GM19438 (cell line): ENCODE results near the gene CD70.
"Not testable (repeated sequence)": the region's sequence is repeated elsewhere in the genome, so short reads cannot be mapped to it uniquely, and the experiment has no call there.

Source experiments
- ATAC-seq: cut with Tn5 transposase; IDR thresholded peaks from one replicate; pipeline ENCODE4 v1.9.1; 2021; ENCODE audit warnings: low read depth; ENCODE audit not compliant: unreplicated experiment

The CD70 gene

DNA sequence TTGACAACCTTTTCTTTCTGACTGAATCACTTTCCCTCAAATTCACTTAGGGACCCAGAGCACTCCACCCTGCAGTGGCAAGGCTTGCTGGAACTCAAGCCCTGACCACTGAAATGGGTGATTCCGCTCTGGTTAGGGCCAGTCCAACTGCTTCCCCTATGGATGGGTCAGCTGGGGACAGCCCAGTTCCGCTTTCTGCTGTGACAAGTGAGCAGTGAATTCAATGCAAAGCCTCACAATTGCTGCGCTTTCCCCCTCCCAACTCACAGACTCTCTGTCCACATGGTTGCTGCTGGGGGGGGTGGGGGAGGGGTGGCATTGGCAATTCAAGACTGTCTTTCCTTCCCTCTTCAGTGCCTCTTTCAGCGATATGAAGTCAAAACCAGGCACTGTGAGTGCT is 18.7 kb downstream of the CD70 start:
- ATAC-seq, result no peak

DNA sequence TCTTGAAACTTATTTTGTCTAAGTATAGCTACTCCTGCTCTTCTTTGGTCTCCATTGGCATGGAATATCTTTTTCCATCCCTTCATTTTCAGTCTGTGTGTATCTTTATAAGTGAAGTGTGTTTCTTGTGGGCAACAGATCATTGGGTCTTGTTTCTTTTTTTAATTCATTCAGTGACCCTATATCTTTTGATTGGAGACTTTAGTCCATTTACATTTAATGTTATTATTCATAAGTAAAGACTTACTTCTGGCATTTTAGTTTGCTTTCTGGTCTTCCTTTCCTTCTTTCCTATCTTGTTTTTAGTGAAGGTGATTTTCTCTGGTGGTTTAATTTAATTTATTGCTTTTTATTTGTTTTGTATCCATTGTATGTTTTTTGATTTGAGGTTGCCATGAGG is 19.8 kb downstream of the CD70 start:
- ATAC-seq, result no peak

DNA sequence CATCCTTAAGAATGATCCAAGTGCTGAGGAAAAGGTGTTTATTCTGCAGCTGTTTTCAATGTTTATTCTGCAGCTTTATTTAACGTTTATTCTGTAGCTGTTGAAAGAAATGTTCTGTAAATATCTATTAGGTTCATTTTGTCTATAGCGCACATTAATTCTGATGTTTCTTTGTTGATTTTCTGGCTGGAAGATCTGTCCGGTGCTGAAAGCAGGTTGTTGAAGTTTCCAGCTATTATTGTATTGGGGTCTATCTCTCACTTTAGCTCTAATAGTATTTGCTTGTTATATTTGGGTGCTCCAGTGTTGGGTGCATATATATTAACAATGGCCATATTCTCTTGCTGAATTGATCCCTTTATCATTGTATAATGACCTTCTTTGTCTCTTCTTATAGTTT is 20.2 kb downstream of the CD70 start:
- ATAC-seq, result no peak

DNA sequence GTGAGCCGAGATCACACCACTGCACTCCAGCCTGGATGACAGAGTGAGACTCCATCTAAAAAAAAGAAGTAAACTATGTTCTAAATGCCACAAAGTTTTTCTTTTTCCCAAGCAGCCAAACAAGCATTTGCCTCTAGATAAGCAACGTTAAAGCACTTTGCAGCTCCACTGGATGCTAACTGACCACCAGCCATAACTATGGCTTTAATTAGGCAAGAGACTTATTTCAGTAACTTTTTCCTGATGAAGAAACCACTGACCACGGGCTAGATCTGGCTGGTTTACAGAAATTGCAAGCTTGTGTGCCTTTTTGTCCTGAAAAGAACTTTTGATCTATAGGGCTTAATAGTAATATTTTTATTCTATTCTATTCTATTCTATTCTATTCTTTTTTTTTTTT is 22.1 kb downstream of the CD70 start:
- ATAC-seq, result no peak

DNA sequence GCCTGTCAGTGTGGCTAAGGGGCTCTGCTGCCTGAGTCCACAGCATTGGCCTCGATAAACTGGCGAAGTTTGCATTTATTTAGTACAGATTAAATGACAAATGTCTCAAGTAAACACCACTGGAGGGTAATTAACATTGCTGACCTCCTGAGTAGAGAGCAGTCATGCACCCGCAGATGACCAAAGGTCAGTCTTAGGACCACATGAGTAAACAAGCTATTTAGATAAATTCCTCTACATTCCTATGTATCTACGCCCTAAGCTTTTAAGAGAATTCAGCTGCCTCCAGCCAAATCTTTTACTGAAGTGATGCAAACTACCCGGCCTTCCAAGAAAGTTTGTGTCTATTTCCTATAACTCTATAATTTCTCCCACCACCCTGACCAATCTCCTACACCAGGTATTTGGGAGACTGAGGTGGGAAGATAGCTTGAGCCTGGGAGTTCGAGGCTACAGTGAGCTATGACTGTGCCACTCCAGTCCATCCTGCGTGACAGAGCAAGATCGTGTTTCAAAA is 22.9 kb downstream of the CD70 start:
- no peak for ATAC-seq

DNA sequence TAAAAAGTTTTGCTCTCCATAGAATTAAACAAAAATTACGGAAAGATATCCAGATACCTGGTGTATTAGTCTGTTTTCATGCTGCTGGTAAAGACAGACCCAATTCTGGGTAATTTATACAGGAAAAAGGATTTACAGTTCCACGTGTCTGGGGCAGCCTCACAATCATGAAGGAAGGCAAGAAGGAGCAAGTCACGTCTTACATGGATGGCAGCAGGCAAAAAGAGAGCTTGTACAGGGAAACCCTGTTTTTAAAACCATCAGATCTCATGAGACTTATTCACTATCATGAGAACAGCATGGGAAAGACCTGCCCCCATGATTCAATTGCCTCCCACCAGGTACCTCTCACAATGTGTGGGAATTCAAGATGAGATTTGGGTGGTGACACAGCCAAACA is 24.2 kb downstream of the CD70 start:
- ATAC-seq, result not testable (repeated sequence)

DNA sequence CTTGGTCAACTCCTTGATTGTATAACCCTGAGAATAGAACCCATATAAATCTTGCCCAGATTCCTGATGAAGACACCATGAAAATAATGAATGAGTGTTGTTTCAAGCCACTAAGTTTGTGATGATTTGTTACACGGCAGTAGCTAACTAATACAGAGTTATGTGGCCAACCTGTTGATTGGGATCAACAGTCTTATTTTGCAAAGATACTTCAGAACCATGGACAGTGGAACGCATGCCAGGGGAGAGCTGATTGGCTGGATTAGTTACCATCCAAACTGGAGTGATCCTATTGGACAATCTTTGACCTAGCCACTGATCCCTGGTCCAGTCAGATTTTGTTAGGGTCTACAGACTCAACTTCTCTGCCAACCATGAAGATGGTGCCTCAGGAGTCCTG is 26.6 kb downstream of the CD70 start:
- no peak for ATAC-seq

DNA sequence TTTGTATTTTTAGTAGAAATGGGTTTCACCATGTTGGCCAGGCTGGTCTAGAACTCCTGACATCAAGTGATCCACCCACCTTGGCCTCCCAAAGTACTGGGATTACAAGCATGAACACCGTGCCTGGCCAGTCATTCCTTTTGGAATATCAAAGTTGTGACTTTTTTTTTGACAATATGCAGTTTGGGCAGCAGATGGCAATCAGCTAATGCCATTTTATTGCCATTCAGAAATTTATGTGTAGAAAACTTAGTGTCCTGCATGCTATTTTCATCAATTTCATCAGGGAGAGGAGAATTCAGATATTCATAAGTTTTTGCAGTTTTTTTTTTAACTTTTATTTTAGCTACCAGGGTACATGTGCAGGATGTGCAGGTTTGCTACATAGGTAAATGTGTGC is 28.5 kb downstream of the CD70 start:
- ATAC-seq, result not testable (repeated sequence)

DNA sequence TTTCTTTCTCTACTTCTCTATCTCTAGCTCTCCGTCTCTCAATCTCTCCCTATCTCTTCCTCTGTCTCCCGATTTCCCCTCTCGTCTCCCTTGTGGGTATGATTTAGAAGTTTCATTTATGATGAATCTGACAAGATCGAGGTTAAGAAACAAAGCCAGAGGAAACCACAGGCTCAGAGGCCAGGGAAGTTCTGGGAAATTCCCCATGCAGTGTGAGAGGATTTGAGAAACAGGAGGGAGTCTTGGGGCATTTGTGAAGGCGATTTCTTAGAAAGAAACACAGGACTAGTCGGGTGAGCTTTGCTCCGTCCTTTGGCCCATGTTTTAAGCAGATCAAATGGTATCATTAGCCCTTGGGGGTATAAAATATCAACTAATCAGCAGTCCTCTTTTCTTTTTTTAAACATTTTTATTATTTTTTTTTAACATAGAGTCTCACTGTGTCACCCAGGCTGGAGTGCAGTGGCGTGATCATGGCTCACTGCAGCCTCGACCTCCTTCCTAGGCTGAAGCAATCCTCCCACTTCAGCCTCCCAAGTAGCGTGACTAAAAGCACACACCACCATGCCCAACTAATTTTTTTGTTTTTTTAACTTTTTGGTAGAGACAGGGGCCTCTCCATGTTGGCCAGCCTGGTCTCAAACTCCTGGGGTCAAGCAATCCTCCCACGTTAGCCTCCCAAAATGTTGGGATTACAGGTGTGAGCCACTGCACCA is 34.3 kb downstream of the CD70 start:
- no peak for ATAC-seq

DNA sequence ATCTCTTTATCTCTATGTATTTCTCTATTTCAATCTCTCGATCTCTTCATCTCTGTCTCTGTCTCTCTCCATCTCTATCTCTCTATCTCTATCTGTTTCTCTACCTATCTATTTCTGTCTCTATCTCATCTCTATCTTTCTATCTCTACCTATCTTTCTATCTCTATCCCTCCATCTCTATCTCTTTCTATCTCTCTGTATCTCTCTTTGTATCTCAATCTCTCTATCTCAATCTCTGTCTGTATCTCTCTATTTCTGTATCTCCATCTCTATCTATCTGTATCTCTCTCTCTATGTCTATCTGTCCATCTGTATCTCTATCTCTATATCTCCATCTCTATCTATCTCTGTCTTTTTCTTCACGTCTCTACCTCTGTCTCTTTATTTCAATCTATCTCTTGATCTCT is 34.9 kb downstream of the CD70 start:
- no peak for ATAC-seq

DNA sequence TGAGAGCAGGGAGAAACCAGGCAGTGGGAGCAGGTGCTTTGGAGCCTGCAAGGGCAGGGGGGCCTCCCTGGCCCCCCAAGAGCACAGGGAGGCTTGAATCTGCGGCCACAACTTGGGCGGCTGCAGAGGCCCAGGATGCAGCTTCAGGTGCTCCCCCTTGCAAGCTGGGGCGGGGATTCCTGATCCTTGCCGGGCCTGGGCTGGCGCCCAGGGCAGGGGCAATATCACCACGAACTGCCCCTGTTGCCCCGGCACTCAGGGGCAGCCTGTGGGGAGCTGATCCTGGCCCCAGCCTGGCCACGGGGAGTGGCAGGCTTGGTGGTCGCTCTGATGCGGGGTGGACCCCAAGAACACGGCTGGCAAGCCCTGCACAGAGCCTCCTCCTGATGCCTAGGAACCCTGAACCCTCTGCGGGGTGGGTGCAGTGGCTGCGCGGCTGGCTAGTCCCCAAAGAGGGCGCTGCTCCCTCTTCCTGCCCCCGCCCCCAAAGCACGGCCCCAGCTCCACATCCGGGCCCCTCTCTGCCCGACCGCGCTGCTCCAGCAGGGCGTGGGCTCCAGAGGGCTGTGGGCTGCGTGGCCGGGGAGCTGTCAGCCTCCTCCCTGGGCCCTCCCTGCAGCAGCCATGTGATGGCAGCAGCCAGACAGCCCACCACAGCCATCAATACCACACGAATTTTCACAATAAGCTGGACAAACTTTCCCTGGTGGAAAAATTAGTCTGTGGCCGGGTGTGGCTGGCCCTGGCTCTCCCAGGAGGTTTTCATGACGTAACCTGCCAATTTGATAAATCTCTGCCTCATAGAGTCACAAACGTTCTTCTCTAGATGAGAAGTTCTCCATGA is 39.1 kb downstream of the CD70 start:
- no peak for ATAC-seq

DNA sequence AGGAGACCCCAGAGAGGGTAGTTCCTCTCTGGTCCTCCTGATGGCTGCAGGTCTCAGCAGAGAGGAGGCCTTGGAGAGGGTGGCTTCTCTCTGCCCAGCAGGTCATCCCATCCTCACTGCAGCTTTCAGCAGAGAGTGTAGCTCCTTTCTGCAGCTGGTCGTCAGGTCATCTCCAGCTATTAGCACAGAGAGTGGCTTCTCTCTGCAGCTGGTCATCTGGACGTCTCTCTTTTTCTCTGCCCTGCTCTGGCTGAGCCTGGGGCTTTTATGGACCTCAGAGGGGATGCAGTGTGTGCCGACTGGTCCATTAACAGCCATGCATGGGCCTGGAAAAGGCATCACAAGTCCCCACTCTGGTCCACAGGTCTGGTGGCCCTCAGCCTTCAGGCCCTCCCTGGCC is 39.9 kb downstream of the CD70 start:
- ATAC-seq, result no peak

DNA sequence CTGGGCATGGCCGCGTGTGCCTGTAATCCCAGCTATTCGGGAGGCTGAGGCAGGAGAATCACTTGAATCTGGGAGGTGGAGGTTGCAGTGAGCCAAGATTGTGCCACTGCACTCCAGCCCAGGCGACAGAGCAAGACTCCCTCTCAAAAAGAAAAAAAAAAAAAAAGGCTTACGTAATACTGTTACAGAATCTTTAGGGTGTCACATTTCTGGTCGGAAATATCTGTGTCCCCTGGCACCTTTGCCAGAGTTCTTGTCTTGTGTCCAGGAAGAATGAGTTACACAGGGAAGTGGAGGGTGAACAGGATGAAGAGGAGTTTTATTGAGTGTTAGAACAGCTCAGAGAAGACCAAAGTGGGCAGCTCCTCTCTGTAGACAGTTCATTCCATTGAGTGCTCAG is 40.3 kb downstream of the CD70 start:
- ATAC-seq, result not testable (repeated sequence)

DNA sequence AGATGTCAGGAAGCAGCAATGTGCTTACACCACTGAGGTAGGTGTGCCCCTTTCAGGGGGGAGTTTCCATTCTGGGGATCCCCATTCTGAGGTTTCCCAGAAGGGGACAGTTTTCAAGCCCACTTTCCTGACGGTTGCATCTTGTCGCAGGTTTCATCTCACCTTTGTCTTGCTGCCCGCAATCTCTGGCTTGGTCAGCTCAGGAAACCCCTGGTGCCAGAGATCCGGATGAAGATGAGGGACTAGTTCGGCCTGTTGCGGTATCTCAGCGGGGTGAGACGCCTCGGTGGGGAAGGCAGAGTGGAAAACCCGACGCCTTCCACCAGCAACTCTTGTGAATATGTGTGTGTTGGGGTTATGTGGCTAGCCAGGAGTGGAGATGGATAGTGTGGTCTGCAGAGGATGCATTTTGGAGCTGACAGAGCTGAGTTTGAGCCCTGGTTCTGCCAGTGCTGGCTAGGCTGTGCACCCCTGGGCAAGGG is 47.0 kb downstream of the CD70 start:
- ATAC-seq, result no peak

DNA sequence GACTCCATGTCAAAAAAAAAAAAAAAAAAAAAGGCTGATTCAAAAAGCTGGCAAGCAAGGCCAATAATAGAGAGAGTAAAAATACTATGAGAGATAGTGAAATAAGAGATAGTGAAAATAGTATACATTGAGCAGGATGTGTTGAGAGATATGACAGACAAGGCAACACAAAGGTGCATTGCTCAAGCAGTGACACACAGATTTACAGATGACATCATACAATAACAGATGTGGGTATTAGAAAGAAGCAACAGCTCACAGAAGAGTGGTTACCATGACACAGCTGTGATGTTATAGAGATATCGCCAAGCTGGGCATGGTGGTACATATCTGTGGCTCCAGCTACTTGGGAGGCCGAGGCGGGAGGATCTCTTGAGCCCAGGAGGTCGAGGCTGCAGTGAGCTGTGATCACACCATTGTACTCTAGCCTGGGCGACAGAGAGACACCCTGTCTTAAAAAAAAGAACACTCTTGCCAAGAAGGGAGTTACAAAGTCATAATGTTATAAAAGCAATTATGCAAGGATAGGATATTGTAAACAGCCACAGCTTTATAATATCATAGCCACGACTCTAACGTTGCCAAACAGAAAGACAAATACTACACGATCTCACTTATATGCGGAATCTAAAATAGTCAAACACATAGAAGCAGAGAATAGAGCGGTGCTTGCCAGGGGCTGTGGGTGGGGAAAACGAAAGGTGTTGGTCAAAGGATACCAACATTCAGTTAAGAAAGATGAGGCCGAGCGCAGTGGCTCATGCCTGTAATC is 49.8 kb downstream of the CD70 start:
- ATAC-seq, result no peak

DNA sequence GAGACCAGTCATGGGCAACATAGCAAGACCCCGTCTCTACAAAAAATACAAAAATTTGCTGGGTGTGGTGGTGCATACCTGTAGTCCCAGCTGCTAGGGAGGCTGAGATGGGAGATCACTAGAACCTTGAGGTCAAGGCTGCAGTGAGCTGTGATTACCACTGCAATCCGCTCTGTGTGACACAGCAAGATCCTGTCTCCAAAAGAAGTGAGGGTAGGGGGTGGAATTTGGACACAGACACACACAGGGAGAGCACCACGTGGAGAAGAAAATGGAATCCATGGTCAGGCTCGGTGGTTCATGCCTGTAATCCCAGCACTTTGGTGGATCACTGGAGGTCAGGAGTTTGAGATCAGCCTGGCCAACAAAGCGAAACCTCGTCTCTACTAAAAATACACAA is 51.4 kb downstream of the CD70 start:
- ATAC-seq, result no peak
